PFSK-1 (cell line): Measurements from ENCODE around the gene CAMTA1.

Experiments
- FOXP2 ChIP-seq: optimal IDR thresholded peaks from 2 replicates; pipeline ENCODE3; 2011; ENCODE audit warnings: borderline replicate concordance, control low read depth, inconsistent platforms; ENCODE audit not compliant: insufficient read depth; ENCODE audit errors: extremely low read length, extremely low read depth
- POLR2AphosphoS5 ChIP-seq: IDR thresholded peaks from 2 replicates; pipeline ENCODE4 v1.6.1; 2012; ENCODE audit warnings: low read depth, mild to moderate bottlenecking, control low read depth, low read length, moderate library complexity
- SIN3A ChIP-seq: IDR thresholded peaks from 2 replicates; pipeline ENCODE4 v1.6.1; 2012; ENCODE audit warnings: mild to moderate bottlenecking, low read length, moderate library complexity, borderline replicate concordance; ENCODE audit not compliant: insufficient read depth
- TAF1 ChIP-seq: IDR thresholded peaks from 2 replicates; pipeline ENCODE4 v1.6.1; 2012; ENCODE audit warnings: low read length, control low read depth, borderline replicate concordance; ENCODE audit not compliant: insufficient read depth
- TF ChIP-seq, protein P1 (sequence below), 2 experiments: IDR thresholded peaks; 2 replicates each; pipeline versions ENCODE4 v1.6.1 to v1.8.0; 2011 to 2012; ENCODE audit warnings: low read depth in 2 of 2, low read length in 2 of 2, control low read depth in 1 of 2, inconsistent platforms in 1 of 2, mild to moderate bottlenecking in 1 of 2, moderate library complexity in 1 of 2; ENCODE audit not compliant: insufficient read depth in 1 of 2

CAMTA1 gene

DNA sequence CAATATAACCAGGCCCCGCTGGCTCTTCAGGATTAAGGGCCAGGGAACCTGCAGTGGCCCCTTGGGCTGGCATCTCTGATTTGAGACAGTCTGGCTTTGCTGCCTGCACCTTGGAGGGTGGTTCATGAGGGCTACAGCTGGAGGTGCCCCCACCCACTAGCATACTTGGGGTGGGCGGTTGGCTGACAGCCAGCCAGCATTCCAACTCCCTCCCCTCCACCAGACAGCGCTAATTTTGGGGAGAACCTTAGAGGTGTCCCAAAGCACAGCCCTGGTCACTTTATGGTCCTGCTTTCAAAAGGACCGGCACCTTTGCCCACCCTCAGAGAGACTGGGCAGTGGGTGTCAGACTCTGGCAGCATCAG lies 805.2 kb downstream of the CAMTA1 start:
- TF ChIP-seq POLR2AphosphoS5: no peak
- no peak for TF ChIP-seq FOXP2
- TF ChIP-seq SIN3A: no peak
- TF ChIP-seq, protein P1, sequence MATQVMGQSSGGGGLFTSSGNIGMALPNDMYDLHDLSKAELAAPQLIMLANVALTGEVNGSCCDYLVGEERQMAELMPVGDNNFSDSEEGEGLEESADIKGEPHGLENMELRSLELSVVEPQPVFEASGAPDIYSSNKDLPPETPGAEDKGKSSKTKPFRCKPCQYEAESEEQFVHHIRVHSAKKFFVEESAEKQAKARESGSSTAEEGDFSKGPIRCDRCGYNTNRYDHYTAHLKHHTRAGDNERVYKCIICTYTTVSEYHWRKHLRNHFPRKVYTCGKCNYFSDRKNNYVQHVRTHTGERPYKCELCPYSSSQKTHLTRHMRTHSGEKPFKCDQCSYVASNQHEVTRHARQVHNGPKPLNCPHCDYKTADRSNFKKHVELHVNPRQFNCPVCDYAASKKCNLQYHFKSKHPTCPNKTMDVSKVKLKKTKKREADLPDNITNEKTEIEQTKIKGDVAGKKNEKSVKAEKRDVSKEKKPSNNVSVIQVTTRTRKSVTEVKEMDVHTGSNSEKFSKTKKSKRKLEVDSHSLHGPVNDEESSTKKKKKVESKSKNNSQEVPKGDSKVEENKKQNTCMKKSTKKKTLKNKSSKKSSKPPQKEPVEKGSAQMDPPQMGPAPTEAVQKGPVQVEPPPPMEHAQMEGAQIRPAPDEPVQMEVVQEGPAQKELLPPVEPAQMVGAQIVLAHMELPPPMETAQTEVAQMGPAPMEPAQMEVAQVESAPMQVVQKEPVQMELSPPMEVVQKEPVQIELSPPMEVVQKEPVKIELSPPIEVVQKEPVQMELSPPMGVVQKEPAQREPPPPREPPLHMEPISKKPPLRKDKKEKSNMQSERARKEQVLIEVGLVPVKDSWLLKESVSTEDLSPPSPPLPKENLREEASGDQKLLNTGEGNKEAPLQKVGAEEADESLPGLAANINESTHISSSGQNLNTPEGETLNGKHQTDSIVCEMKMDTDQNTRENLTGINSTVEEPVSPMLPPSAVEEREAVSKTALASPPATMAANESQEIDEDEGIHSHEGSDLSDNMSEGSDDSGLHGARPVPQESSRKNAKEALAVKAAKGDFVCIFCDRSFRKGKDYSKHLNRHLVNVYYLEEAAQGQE (IDR thresholded peaks at IDR 0.05; ENCODE audit: insufficient read depth in 1 of 2, low read depth in 2 of 2, low read length in 2 of 2): no peak
- no peak for TF ChIP-seq TAF1

DNA sequence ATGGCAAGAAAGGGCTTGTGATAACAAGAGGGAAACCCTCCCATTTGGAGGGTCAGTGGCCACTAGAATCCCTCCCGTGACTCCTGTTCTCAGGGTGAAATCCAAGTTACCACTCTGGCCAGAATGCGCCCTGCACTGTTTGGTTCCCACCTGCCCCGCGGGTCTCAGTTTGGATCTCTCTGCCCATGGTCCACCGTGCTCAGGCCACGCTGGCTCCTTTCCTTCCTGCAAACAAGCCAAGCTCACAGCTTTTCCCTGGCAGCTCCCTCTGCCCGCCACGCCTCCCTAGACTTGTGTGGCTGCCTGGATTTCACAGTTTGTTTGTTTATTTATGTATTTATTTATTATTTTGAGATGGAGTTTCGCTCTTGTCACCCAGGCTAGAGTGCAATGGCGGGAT lies 806.3 kb downstream of the CAMTA1 start:
- TF ChIP-seq TAF1 (no peak), SIN3A (no peak), POLR2AphosphoS5 (no peak), FOXP2 (no peak)
- TF ChIP-seq, protein P1 (IDR thresholded peaks at IDR 0.05; ENCODE audit: insufficient read depth in 1 of 2, low read depth in 2 of 2, low read length in 2 of 2): no peak

GRCh38 chr1:7592120-7592798 lies 807.0 kb downstream of the CAMTA1 start:
- TF ChIP-seq SIN3A (no peak), TAF1 (no peak), POLR2AphosphoS5 (no peak), FOXP2 (no peak)
- TF ChIP-seq, protein P1 (IDR thresholded peaks at IDR 0.05; ENCODE audit: insufficient read depth in 1 of 2, low read depth in 2 of 2, low read length in 2 of 2): no peak

DNA sequence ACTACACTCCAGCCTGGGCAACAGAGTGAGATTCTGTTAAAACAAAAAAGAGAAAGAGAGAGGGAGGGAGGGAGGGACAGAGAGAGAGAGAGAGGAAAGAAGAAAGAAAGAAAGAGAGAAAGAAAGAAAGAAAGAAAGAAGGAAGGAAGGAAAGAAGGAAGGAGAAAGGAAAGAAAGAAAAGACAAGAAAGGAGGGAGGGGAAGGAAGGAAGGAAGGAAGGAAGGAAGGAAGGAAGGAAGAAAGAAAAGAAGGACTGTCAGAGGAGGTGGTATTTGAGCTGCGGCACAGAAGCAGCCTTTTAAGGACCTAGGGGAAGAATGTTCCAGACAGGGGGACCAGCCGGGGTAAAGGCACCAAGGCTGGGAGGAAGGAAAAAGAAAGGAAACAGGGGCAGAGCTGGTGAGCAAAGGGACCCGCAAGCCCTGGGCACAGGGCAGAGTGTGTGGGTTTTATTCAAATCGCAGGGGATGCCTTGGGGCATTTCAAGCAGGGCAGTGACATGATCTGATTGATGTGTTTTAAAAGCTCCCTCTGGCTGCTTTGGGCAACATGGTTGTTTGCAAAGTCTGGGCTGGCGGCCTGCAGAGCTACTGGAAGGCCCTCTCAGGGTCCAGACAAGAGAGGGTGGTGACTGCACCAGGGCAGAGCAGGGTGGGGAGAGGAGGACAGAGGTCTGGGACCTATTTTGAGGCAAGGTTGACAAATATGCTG lies 808.9 kb downstream of the CAMTA1 start:
- TF ChIP-seq FOXP2: no peak
- no peak for TF ChIP-seq TAF1

GRCh38 chr1:7594714-7595295 lies 809.6 kb downstream of the CAMTA1 start:
- TF ChIP-seq SIN3A (no peak), POLR2AphosphoS5 (no peak), FOXP2 (no peak), TAF1 (no peak)
- TF ChIP-seq, protein P1 (IDR thresholded peaks at IDR 0.05; ENCODE audit: insufficient read depth in 1 of 2, low read depth in 2 of 2, low read length in 2 of 2): no peak
